Stimulated activated CD4-positive, alpha-beta T cell treated with anti-CD3 and anti-CD28 coated beads, Interleukin-2, amount 100 ng/mL, for 4 hours (primary cell): ENCODE measurements around the gene TRIO.

Experiments used
- DNase-seq: peaks from one replicate; pipeline ENCODE4 v3.0.0-alpha.2; 2020; ENCODE audit warnings: low read depth

TRIO gene

DNA sequence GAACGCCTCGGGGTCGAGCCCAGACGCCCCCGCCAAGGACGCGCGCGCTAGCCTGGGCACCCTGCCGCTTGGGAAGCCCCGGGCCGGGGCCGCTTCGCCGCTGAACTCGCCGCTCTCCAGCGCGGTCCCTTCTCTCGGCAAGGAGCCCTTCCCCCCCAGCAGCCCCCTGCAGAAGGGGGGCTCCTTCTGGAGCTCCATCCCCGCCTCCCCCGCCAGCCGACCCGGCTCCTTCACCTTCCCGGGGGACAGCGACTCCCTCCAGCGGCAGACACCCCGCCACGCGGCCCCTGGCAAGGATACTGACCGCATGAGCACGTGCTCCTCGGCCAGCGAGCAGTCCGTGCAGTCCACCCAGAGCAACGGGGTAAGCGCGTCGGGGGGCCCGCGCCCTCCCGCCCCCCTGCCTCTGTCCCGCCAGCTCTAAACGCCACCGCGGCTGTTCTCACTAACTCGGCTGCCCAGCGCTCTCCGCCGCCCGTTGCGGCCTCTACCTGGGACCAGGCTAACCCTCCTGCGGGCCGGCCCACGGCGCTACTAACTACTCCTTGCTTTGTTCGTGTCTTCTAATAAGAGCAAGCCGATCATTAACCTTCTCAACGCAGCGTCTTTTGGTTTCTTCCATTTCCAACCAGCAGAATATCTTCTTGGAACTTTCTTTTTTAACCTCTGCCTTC lies 344.9 kb downstream of the TRIO start:
- no peak for DNase-seq

DNA sequence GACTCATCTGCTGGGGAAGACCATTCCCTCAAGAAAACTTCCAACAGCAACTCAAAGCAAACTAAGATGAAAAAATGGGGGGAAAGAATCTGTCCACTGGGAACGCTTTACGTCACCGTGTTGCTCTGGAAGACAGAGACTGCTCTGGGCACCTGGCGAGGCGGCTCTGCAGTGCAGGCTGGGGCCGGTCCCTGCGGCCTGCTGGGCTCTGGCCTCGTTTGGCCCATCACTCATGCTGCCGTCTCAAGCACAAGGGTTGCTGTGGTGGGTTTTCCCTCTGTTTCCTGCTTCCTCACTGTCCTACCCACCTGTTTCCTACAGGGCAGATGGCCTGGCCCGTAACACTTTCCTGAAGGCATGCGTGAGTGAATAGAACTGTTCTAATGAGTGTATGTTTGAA lies 345.6 kb downstream of the TRIO start:
- no peak for DNase-seq

DNA sequence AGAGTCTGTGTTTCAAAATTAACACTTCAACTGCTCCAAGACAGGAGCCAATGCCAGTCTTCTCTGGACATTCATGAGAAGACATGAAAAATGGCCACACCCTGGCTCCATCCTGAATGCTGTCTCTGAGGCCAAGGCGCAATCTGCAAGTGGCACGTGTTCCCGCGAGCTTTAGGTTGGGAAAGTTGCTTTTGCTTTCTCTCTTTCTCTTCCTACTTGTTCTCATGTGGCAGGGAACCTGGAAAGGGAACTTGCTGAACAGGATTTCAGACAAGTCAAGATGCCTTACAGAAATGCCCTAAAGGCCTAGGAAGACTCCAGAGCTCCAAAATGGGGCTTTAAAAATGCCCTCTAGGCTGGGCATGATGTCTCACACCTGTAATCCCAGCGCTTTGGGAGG lies 346.5 kb downstream of the TRIO start:
- no peak for DNase-seq

DNA sequence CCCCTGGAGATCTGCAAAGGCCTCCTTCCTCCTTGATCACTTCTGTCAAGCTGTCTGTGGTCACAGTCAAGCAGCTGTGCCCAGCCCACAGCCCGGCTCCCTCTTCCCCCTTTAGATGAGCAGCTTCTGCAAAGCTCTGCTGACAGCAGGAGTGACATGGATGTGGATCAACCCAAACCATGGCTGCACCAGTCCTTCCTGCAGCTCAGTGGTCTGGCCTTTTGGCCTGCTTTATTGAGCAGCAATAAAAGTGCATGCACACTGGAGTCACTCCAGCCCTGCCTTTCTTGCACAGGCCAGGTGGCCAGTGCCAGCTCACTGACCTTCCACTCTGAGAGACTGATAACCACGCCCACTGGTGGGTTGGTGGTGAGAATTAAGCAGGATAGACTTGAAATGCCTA lies 347.2 kb downstream of the TRIO start:
- no peak for DNase-seq

DNA sequence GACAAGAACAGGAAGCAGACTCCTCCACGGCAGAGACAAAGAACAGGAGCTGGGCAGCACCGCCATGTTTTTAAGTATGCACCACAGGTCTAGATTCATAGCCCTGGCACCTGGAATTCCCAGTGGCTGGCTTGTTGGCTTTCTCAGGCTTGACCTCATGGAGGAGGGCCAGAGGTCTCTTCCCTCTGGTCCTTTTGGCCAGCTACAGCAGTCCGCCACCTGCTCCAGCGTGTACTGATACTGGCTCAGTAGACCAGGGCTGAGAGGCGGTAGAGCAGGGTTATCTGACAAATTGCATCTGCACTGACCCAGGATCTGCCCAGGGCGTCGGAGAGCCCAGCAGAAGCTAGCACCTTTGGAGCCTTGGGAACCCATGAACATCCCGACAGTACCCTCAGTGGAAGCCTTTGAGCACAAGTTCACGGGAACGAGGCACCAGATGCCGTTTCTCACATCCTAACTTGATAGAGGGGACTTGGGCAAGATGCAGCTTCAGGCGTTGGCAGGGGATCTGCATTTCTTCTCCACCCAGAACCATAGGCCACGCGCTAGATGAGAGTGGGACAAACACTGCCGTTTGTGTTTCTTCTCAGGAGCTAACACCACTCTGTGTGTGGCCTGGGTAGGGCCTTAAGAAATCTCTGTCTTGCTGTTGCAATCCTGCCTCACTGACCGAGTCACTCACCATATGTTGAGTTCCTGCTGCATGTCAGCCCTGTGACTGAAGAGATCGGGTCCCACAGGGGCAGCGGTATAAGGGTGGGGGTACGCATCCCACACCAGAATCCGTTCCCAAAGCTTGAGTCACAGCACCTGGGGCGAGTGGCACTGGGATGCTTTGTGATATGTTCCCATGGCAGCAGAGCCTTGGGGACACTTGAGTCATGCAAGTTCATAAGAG lies 348.1 kb downstream of the TRIO start:
- DNase-seq, result no peak

DNA sequence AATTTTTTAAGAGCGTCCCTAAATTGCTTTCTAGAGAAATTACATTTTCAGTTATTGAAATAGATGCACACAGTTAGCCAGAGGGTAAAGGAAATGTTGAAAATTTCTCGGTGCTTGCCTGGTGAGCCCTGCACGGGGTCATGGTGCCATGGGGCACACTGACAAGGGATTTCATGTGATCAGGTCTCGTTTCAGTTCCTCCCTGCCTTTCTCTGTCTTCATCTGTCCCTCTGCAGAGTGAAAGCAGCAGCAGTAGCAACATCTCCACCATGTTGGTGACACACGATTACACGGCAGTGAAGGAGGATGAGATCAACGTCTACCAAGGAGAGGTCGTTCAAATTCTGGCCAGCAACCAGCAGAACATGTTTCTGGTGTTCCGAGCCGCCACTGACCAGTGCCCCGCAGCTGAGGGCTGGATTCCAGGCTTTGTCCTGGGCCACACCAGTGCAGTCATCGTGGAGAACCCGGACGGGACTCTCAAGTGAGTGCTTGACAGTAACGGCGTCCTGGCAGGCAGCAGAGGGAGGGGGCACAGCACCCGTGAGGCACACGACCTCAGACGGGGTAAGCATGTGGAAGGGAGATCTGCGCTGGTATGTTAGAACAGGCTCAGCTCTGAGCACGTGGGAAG lies 349.3 kb downstream of the TRIO start:
- DNase-seq, result no peak

DNA sequence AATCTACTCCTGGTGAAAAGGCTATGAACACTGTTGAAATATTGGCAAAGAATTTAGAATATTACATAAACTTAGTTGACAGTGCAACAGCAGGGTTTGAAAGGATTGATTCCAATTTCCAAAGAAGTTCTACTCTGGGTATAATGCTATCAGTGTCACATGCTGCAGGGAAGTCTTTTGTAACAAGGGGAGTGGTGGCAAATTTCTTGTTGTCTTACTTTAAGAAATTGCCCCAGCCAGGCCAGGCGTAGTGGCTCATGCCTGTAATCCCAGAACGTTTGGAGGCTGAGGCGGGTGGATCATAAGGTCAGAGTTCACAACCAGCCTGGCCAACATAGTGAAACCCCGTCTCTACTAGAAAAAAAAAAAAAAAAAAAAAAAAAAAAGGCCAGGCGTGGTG lies 352.2 kb downstream of the TRIO start:
- no peak for DNase-seq

DNA sequence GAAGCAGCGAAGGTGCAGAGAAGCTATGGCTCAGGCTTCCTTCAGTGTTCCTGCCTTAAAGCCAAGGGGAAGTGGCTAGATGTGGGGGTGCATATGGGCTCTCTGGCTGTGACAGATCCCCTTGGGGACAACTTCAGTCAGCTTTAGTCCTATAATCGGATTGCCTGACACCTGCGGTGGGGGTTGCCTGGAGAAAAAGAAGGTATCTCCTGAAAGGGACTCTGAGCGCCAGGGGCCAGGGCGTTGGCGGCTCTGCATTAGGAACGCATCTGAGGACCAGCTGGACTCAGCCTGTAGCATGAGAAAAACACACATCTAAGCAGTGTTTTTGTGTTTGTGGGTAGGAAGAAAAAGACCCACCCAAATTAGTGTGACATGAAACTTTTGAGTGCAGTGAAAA lies 354.2 kb downstream of the TRIO start:
- no peak for DNase-seq

DNA sequence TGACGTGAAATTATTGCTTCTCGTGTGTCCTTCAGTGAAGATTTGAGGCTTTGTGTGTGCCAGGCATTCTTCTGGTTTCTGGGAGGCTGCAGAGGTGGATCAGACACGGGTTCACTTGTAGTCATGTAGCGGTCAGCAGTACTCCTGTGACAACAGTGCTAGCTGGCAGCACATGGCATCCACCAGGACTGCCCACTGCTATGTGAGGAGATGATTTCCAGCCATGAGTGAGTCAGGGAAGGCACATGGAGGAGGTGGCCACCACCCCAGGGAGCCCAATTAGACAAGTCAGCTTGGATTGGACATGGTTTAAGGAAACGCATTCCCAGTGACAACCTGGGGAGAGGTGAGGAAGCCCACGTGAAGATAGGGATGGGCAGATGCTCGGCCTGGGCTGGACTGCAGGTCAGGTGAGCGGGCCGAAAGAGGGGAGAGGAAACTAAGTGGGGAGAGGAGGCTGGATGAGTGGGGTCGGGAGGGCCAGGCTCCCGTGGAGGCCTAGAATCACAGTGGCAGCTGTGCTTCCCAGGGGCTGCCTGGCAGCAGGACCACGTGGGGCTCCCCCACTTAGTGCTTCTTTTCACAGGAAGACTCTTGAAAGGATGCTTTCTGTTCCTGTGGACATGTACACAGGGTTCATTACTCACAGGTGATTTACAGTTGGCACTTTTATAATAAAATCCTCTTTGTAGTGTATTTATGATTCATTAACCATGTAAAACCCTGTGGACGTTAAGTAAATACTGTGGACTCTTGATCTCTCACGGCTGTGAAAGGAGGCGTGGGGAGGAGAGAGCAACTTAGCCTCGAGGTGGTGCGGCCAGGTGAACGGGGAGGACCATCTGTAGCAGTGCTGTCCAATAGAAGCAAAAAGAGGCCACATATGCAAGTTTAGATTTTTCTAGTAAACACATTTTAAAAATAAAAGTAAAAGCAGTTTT lies 358.5 kb downstream of the TRIO start:
- no peak for DNase-seq

DNA sequence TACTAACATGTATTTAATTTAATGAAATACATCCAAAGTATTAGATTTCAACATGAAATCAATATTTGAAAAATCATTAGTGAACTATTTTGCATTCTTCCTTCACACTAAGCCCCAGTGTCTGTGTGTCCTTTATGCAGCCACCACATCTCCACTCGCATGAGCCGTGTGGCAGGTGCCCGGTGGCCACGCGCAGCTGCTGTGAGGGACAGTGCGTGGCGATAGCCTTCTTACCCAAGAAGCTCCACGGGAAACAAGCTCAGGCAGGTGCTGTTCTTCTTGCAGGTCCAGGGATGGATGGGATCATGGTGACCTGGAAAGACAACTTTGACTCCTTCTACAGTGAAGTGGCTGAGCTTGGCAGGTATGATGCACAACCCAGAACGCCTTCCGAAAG lies 359.1 kb downstream of the TRIO start:
- no peak for DNase-seq

DNA sequence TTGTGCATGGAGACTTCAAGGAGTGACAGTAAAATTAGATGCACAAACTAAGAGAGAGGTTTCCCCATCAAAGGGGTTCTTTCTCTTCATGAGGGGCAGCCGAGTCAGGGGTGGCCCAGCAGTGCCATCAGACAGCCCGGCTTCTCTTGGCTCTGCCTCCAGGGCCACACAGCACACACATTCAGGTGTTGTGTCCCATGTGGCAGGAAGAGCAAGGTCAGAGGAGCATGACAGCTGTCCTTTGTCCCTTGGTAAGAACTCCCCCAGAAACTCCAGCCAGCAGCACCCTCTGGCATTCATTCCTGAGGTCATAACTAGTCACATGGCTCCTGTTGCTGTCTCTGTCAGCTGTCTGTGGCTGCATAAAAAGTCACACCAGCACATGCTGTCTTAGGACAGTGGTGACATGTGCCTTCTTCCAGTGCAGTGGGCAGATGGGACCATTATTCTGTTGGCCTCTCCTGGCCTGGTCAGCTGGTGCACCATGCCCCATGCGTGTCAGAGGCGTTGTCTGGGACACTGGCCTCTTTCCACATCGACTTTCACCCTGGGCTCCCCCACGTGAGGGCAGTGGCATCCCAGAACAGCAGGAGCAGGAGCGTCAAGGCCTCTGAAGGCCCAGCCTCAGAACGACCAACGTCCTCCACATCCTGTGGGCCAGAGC lies 360.0 kb downstream of the TRIO start:
- DNase-seq, result no peak

DNA sequence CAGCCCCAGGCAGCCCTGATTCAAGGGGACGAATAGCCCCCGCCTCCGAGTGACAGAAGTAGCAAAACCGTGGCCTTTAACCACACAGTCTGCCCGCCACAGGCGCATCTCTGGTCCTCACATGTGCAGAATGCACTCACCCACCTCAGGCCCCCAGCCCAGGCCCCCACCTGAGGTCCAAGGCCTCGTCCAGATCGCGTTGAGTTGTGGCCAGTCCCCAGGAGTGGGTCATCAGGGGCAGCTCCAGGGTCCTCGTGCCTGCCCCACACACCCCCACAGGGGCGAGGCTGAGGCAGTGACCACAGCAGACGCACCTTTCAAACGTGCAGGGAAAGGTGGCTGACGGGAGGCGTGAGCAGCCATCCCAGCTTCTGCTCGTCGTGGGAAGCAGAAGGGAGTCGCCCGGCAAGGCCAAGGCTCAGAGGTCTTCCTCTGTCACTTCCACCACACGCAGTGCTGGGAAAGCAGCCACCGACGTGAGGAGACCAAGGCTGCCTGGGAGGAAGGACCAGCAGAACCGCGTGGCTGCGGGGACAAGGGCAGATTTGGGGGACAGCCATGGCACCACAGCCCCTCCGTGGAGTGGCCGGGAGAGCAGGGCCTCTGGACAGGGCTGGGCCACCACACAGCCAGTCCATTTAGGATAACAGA lies 360.7 kb downstream of the TRIO start:
- DNase-seq, result no peak

DNA sequence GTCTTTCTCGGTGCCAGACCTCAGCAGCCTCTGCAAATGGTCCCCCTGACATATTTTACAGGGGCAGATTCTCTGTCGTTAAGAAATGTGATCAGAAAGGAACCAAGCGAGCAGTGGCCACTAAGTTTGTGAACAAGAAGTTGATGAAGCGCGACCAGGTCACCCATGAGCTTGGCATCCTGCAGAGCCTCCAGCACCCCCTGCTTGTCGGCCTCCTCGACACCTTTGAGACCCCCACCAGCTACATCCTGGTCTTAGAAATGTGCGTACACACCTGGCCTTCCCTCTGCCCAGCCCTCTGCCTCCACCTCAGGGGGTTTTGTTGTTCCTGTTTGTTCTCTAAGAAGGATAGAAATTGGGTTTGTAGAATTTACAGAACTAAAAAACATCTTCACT lies 361.2 kb downstream of the TRIO start:
- DNase-seq, result no peak

DNA sequence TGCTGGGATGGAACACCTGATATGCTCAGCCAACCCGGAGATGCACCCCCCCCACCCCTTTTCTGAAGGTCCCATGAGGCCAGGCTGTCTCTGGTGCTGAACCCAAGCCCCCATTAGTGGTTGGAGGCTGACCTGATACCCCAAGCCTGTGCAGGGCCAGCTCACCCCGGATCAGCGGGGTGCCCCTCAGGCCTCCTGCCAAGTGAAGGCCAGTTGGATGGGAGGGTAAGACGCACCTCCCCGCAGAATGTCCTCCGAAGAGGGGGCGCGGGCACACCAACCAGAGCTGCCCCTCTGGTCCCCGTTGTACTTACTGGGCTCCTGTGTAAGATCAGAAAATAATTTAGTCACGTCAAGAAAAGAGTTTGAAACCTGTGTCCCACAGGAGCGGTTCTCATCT lies 361.7 kb downstream of the TRIO start:
- DNase-seq, result no peak

DNA sequence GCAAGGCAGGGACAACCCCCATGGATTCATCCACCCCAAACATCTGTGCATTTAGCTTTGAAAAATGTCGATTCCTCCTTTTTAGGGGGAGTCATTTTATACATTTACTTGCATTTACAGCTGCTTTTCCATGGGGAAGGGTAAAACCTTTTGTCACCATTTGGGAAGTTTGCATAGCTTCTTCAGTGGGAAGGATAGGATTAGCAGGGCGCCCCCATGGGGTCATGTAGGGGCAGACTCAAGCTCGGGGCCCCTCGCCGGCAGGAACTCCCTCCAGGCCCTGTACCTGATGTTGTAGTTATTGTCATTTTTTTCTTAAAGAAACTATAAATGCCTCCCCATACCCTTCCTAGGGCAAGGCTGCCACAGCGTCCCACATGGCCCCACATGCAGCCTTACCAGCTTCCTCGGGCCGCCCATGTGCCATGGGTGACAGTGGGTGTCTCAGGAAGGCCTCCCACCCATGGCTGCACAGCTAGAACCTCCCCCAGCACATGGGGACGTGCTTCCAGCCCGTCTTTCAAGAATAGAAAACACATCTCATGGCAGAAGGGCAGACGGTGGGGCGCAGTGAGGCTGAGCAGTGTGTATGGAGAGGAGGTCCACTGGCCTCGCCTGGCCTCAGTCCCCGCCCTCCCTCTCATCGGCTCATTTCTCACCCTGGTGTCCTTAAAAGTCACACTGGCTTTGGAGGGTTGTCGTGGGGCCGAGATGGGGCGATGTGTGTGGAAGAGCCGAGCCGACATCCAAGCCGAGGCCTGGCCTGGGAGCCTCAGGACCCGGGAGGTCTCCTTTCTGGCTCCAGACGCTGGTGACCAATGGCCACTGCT lies 362.4 kb downstream of the TRIO start:
- no peak for DNase-seq

DNA sequence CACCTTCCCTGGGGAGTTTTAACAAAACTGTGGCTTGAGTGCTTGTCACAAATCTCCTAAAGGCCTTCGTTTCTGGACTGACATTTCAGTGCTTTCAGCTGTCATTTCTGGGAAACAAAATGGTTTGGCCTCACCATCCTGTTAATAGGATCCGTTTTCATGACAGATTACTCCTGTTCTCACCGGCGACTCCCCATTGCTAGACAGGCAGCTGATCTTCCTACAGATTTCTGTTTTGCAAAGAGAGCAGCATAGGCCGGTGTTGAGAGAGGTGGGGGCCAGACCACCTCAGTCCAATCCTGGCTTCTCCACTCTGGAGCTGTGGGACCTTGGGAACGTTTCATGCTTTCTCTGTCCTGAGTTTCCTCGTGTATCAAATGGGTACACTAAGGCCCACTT lies 363.0 kb downstream of the TRIO start:
- no peak for DNase-seq

DNA sequence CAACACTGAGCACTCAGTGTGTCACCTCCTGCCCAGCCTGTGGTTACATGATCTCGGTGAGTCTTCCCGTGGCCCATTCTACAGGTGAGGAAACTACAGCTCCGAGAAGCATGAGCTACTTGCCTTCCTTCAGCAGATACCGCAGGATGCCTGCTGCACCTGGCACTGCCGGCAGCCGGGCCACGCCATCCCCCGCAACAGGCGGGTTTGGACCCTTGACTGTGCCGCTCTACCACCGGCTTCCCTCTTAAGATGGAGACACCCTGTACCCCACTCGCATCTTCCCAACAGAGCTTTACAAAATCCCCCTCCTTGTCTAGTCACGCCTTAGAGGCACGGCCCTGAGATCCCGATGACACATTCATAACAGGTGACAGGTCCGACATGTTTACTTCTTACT lies 363.5 kb downstream of the TRIO start:
- DNase-seq, result no peak

DNA sequence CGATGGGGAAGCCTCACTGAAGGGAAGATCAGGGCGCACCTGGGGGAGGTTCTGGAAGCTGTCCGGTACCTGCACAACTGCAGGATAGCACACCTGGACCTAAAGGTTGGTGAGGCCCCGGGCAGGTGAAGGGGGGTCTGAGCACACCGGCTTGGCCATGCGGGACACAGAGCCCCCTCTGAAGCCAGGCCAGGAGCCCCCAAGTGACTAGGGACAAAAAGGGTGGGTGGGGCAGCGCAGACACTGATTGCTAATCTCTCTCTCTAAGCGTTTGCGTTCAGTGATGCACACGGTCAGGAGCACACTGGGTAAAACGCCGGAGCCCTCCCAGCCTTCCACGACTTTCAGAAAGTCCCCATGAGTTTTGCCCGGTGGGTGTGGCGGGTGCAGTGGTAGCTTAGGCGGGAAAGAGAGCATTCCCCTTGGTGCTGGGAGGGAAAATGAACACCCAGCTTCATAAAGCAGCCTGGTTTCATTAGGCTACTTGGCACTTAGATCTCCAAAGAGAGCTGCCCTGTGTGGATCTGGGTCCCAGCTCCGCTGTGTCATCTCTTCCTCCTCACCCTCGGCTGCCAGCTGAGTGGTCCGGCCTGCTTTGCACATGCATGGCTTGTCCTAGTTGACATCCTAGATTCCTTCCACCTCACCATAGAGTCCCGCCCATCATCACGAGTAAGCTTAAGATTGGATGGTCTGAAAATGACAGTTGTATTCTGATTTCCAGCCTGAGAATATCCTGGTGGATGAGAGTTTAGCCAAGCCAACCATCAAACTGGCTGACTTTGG lies 364.2 kb downstream of the TRIO start:
- no peak for DNase-seq

DNA sequence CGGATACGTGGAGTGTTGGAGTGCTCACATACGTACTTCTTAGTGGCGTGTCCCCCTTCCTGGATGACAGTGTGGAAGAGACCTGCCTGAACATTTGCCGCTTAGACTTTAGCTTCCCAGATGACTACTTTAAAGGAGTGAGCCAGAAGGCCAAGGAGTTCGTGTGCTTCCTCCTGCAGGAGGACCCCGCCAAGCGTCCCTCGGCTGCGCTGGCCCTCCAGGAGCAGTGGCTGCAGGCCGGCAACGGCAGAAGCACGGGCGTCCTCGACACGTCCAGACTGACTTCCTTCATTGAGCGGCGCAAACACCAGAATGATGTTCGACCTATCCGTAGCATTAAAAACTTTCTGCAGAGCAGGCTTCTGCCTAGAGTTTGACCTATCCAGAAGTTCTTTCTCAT lies 364.9 kb downstream of the TRIO start:
- no peak for DNase-seq
